HFFc6 (cell line): Measurements from ENCODE around the gene AMPD1. TPM values are rescaled to one million over a fixed set of nuclear protein-coding genes. Genes with fewer than 3 reads are reported as not detected.

Experiments
- DNase-seq: peaks from one replicate; pipeline ENCODE4 v3.0.0-alpha.2; 2018
- H3K27ac Mint-ChIP-seq: 2 replicates; pipeline ENCODE4 v1.8.0; 2020; ENCODE audit warnings: mild to moderate bottlenecking, mixed read lengths
- H3K27me3 Mint-ChIP-seq: 2 replicates; pipeline ENCODE4 v1.8.0; 2021; ENCODE audit warnings: mild to moderate bottlenecking, moderate library complexity, mixed read lengths; ENCODE audit not compliant: insufficient read depth
- H3K36me3 Mint-ChIP-seq: 2 replicates; pipeline ENCODE4 v1.8.0; 2021; ENCODE audit warnings: low read depth, mixed read lengths
- H3K4me1 Mint-ChIP-seq: 2 replicates; pipeline ENCODE4 v1.8.0; 2020; ENCODE audit warnings: low read depth, mixed read lengths
- H3K4me3 Mint-ChIP-seq: 2 replicates; pipeline ENCODE4 v1.8.0; 2020; ENCODE audit warnings: mild to moderate bottlenecking, moderate library complexity, mixed read lengths
- H3K9me3 Mint-ChIP-seq: 2 replicates; pipeline ENCODE4 v1.8.0; 2020; ENCODE audit warnings: mild to moderate bottlenecking, mixed read lengths
- total RNA-seq, 6 experiments: library from RNA; stranded (reverse); fragmentation: NEBNext Ultra II Directional; extraction: Animal tissue kit (Norgen Biotek cat#: 25700); gene quantifications; 2 replicates in 1 of 6; 3 replicates in 5 of 6; pipeline ENCODE4 v1.2.3, GENCODE V29; 2021
- TF ChIP-seq, protein P1 (sequence below): fragments of 200-600 bp; sonication (generic); IDR thresholded peaks from 2 replicates; pipeline ENCODE4 v1.5.0; 2021; ENCODE audit warnings: antibody characterized with exemption, mild to moderate bottlenecking

Gene AMPD1
- total RNA-seq, 6 experiments from 2014 or later: not detected

DNA sequence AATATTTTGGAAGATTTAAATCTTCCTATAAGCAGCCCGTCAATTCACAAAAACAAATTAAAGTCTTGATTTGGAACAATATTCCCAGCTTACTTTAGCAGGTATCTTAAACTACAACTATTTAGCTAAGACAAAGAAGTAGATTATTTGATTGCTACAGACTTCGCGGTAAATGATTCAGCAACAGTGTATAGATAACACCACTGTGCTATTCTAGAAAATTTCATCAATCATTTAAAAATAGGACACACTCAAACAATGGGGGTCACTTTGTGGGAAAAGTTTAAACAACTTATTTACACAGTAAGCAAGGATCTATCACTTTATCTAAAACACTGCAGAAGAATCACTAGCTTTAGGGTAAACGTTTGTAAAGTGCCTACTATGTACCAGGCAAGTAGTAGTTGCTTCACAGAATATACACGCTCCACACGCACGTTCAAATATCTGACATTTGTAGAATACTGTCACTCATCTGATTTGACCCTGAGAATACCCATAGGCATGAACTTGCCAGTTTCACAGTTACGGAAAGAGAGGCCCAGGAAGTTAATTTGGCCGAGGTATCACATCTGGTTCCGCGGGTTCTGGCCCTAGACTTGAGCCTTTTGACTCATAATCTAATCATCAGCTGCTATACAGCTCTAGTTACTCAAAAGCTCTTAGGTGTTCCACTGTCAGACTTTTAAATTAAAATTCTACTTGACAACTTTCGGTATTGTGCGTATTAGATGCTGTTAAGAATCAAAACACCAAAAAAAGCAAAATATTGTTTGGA, 26.4 kb downstream of the AMPD1 start:
- peak; percentile 13 for DNase-seq
- no peaks in the 10 kb centered on the region for H3K27me3 Mint-ChIP-seq
- TF ChIP-seq, protein P1, sequence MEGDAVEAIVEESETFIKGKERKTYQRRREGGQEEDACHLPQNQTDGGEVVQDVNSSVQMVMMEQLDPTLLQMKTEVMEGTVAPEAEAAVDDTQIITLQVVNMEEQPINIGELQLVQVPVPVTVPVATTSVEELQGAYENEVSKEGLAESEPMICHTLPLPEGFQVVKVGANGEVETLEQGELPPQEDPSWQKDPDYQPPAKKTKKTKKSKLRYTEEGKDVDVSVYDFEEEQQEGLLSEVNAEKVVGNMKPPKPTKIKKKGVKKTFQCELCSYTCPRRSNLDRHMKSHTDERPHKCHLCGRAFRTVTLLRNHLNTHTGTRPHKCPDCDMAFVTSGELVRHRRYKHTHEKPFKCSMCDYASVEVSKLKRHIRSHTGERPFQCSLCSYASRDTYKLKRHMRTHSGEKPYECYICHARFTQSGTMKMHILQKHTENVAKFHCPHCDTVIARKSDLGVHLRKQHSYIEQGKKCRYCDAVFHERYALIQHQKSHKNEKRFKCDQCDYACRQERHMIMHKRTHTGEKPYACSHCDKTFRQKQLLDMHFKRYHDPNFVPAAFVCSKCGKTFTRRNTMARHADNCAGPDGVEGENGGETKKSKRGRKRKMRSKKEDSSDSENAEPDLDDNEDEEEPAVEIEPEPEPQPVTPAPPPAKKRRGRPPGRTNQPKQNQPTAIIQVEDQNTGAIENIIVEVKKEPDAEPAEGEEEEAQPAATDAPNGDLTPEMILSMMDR: no peak
- no peaks in the 10 kb centered on the region for H3K9me3 Mint-ChIP-seq
- H3K36me3 Mint-ChIP-seq: no peaks in the 10 kb centered on the region
- peaks cover 12% of the 10 kb centered on the region for H3K4me1 Mint-ChIP-seq
- peak overlapping the region; percentile 95 for H3K4me3 Mint-ChIP-seq
- peak overlapping the region; percentile 99 for H3K27ac Mint-ChIP-seq

DNA sequence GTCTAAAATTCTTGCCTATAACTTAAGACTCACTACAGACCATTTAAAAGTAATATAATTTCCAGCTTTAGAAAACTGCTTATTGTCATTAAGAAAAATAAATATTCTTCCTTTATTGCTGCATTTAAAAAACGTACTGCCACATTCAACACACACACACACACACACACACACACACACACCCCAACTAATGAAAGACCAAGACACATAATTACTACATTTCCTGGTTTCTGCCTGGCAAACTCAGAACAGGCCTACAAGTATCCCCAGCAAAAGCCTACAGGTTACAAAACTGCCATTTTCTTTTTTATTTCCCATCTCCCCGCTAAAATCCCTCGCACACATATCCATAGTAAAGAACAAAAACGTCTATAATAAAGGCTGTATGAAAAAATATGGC, 27.0 kb downstream of the AMPD1 start:
- no peaks in the 10 kb centered on the region for H3K9me3 Mint-ChIP-seq
- no peak overlapping the region; the same call in 1 of the 2 replicates for H3K4me3 Mint-ChIP-seq
- H3K4me1 Mint-ChIP-seq: peaks cover 12% of the 10 kb centered on the region
- no peak overlapping the region for H3K27ac Mint-ChIP-seq
- no peaks in the 10 kb centered on the region for H3K27me3 Mint-ChIP-seq
- no peaks in the 10 kb centered on the region for H3K36me3 Mint-ChIP-seq
- no peak for DNase-seq
- TF ChIP-seq, protein P1: no peak

DNA sequence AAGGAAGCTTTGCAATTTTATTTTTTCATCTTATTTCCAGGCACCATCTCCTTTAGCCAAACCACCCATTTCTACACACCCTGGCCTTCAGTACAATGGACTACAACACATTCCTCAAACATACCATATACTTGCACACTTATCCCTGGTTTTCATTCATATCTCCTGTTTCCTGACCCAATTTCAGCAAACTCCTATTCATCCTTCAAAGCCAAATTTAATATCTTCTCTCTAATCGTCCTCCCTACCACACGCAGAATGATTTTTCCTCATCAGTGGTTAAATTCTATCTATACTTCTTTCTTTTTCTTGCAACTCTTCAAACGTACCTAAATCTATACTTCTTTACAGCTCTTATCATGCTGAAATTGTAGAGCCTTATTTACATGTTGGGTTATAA, 28.4 kb downstream of the AMPD1 start:
- DNase-seq: no peak
- Mint-ChIP-seq H3K4me3 (no peak overlapping the region), H3K27ac (no peak overlapping the region), H3K36me3 (no peaks in the 10 kb centered on the region), H3K4me1 (peaks cover 12% of the 10 kb centered on the region), H3K9me3 (no peaks in the 10 kb centered on the region), H3K27me3 (peaks cover 3% of the 10 kb centered on the region; the same call in 1 of the 2 replicates)
- TF ChIP-seq, protein P1: no peak

DNA sequence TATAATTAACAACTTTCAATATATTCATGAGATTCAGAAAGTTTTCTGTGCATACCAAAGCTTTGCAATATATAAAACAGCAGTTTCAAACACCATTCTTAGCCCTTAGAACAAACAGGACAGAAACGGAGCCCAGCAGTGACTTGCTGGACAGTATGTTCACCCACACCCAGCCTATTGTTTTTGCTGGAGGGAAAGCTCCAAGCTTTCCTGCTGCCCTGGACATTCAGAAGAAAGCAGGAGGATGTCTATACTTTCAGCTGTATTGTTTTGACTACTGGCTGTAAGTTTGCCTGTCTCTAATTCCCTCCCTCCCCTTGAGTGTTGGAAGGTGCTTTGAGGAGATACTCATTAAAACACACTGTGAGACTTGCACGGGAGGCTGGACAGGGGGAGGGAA, 35.1 kb downstream of the AMPD1 start:
- TF ChIP-seq, protein P1: no peak

DNA sequence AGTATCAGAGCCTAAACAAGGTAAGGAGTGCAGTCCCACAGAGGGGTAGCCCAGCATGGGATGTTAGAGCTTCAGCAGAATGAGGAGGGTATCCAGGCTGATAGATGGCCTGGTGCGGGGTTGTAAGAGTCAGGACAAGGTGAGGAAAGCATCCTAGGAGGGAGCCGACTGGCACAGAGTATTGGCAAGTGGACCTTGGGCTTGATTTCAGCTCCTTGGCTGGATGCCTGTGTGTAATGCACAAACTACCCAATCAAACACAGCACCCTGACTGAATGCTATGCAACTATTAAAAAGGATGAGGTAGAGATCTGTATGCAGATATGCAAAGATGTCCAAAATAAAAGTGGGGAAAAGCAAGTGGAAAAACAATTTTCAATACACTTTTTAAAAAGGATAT, 43.5 kb downstream of the AMPD1 start:
- no peaks in the 10 kb centered on the region; the same call in 1 of the 2 replicates for H3K27me3 Mint-ChIP-seq
- no peak overlapping the region for H3K4me3 Mint-ChIP-seq
- H3K9me3 Mint-ChIP-seq: no peaks in the 10 kb centered on the region
- H3K4me1 Mint-ChIP-seq: no peaks in the 10 kb centered on the region
- no peak for DNase-seq
- no peaks in the 10 kb centered on the region for H3K36me3 Mint-ChIP-seq
- no peak overlapping the region for H3K27ac Mint-ChIP-seq
- TF ChIP-seq, protein P1: no peak

More for the DNA sequence above, 35.1 kb downstream of the AMPD1 start:
- H3K27me3 Mint-ChIP-seq: peaks cover 3% of the 10 kb centered on the region; the same call in 1 of the 2 replicates
- no peak for DNase-seq
- no peaks in the 10 kb centered on the region for H3K9me3 Mint-ChIP-seq
- H3K4me1 Mint-ChIP-seq: no peaks in the 10 kb centered on the region
- H3K4me3 Mint-ChIP-seq: no peak overlapping the region
- no peaks in the 10 kb centered on the region for H3K36me3 Mint-ChIP-seq
- H3K27ac Mint-ChIP-seq: no peak overlapping the region
